Right lobe of liver (tissue), 6 donors: Measurements from ENCODE around the gene CABP4. TPM values are rescaled to one million over a fixed set of nuclear protein-coding genes. Genes with fewer than 3 reads are reported as not detected.
A peak's percentile ranks its signal among the peaks of the same experiment; 100 is the strongest.

Experiments
- ATAC-seq, 4 donors: fragments of 200-7000 bp; cut with Tn5 transposase; one replicate each; pipeline ENCODE4 v1.9.1; 2020; ENCODE audit warnings: mild to moderate bottlenecking in 4 of 4, moderate library complexity in 4 of 4
- DNase-seq, 3 donors: peaks; one replicate each; pipeline ENCODE4 v3.0.0-alpha.2; 2020
- H3K27ac ChIP-seq, 3 donors: fragments of 200-600 bp; one replicate each; pipeline ENCODE4 v1.8.0; 2022
- H3K27me3 ChIP-seq, 2 donors: fragments of 200-600 bp; one replicate each; pipeline ENCODE4 v1.8.0; 2022
- H3K36me3 ChIP-seq, 4 donors: fragments of 200-600 bp; sonication (generic) in 1 of 4; one replicate each; pipeline versions ENCODE4 v1.5.1 to v1.8.0; 2017 to 2022; ENCODE audit warnings: control low read depth in 1 of 4
- H3K4me1 ChIP-seq, 4 donors: fragments of 200-600 bp; sonication (generic) in 1 of 4; one replicate each; pipeline versions ENCODE4 v1.5.1 to v1.8.0; 2017 to 2022; ENCODE audit warnings: control low read depth in 1 of 4
- H3K4me3 ChIP-seq, 3 donors: fragments of 200-600 bp; one replicate each; pipeline ENCODE4 v1.8.0; 2022
- H3K9me3 ChIP-seq, 4 donors: fragments of 200-600 bp; sonication (generic) in 1 of 4; one replicate each; pipeline versions ENCODE4 v1.5.1 to v1.8.0; 2017 to 2022; ENCODE audit warnings: control low read depth in 1 of 4
- POLR2A ChIP-seq: fragments of 450-650 bp; IDR thresholded peaks from one replicate; pipeline ENCODE4 v1.6.1; 2017; ENCODE audit warnings: antibody characterized with exemption, mild to moderate bottlenecking
- WGBS: methylation state at CpG from one replicate; pipeline ENCODE4 v1.1.6; 2018; ENCODE audit warnings: low coverage, low lambda C conversion rate; ENCODE audit not compliant: insufficient coverage; ENCODE audit errors: missing lambda C conversion rate; 5-methylcytosine and 5-hydroxymethylcytosine counted together
- intact Hi-C, 2 donors: fragments of 100-400 bp; cut with DNase I; formaldehyde crosslinking; loops; one replicate each; pipeline versions ENCODE4 v1.11.2 to v1.14.1; 2022
- total RNA-seq, 6 experiments: library from RNA; depleted of rRNA in 2 of 6; stranded (reverse); fragments of >200 nt in 2 of 6; fragmentation: NEBNext Ultra II Directional in 3 of 6; extraction: Animal tissue kit (Norgen Biotek cat#: 25700) in 3 of 6; gene quantifications; one replicate each; pipeline versions ENCODE4 v1.1.0 to v1.2.4, GENCODE V29; 2016 to 2023
- TF ChIP-seq, protein P1 (sequence below), 4 donors: fragments of 200-600 bp in 3 of 4; fragments of 450-650 bp in 1 of 4; IDR thresholded peaks; one replicate each; pipeline versions ENCODE4 v1.5.1 to v1.8.0; 2016 to 2022; ENCODE audit warnings: antibody characterized with exemption in 4 of 4, mild to moderate bottlenecking in 2 of 4
- donor health status: DM: no; HTN: yes; CAD: no.
- donor health status: DM: no; HTN: no; CAD: no.
- donor health status: DM: no; HTN: no; CAD: no.
- donor health status: DM: no; HTN: yes; CAD: no.
- donor health status: DM: no; HTN: yes; CAD: no.

The CABP4 gene
- total RNA-seq, 6 experiments from 2014 or later = 0.55 to 1.7 (median 1.2) TPM

DNA sequence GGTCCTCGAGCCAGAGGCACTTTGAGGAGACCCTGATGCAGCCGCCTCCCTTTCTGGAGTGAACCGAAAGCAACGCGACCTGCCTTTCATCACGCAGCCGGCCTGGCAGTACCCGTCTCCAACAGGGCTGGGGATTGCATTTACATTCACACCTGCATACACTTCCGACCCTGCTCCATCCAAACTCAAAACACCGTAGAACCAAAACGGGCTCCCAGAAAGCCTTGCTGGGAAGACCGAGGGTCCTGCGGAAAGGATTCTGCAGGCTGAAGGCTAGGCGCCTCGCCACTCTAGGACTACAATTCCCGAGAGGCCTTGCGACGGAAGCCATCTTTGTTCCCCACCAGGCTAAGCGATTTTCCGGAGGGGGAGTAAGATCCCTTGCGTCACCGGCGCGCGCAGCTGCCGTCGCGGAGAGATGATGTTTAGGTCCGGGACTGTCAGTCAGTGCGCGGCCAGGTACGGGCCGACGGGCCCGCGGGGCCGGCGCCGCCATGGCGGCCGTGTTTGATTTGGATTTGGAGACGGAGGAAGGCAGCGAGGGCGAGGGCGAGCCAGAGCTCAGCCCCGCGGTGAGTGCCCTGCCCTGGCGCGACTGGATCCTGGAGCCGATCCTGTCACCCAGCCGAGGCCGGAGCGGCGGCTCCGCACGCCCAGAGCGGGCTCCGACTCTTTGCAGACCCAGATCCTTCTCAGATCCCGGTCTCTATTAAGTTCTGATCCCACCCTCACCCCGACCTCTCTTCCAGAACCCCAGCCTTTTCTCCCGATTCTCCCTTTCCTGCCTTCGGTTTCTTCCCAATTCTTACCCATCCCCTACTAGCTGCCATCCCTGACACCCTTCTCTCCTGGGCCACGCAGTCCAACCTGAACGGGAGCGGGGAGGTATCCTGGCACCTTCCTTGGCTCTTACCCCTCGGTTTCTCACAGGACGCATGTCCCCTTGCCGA lies 26.8 kb upstream of the CABP4 start, which contains the start of gene RPS6KB2:
RPS6KB2 (plus strand) TSS at position 443 of the 950 bp plus-strand sequence; CDS start at position 495, 52 bp downstream.
- Histone ChIP-seq H3K9me3 (no peaks in the 10 kb centered on the region), H3K36me3 (peaks cover 0 to 25% (median 7%) of the 10 kb centered on the region in 4 donors), H3K27me3 (no peaks in the 10 kb centered on the region), H3K4me1 (peaks cover 0 to 19% (median 2%) of the 10 kb centered on the region in 4 donors), H3K27ac (peak within 1 kb of the TSS; percentile 64 to 84 (median 78)), H3K4me3 (peak within 1 kb of the TSS; percentile 61 to 79 (median 74))
- ATAC-seq (peak; percentile 89 to 94 (median 90)), DNase-seq (peak; percentile 97 to 99 (median 99))
- TF ChIP-seq, protein P1, sequence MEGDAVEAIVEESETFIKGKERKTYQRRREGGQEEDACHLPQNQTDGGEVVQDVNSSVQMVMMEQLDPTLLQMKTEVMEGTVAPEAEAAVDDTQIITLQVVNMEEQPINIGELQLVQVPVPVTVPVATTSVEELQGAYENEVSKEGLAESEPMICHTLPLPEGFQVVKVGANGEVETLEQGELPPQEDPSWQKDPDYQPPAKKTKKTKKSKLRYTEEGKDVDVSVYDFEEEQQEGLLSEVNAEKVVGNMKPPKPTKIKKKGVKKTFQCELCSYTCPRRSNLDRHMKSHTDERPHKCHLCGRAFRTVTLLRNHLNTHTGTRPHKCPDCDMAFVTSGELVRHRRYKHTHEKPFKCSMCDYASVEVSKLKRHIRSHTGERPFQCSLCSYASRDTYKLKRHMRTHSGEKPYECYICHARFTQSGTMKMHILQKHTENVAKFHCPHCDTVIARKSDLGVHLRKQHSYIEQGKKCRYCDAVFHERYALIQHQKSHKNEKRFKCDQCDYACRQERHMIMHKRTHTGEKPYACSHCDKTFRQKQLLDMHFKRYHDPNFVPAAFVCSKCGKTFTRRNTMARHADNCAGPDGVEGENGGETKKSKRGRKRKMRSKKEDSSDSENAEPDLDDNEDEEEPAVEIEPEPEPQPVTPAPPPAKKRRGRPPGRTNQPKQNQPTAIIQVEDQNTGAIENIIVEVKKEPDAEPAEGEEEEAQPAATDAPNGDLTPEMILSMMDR (IDR thresholded peaks at IDR 0.05) = no peak
- TF ChIP-seq POLR2A = peak; percentile 85
- WGBS = 0% methylated on average over 25 of the region's 68 CpGs
- intact Hi-C loops = no loop called here

DNA sequence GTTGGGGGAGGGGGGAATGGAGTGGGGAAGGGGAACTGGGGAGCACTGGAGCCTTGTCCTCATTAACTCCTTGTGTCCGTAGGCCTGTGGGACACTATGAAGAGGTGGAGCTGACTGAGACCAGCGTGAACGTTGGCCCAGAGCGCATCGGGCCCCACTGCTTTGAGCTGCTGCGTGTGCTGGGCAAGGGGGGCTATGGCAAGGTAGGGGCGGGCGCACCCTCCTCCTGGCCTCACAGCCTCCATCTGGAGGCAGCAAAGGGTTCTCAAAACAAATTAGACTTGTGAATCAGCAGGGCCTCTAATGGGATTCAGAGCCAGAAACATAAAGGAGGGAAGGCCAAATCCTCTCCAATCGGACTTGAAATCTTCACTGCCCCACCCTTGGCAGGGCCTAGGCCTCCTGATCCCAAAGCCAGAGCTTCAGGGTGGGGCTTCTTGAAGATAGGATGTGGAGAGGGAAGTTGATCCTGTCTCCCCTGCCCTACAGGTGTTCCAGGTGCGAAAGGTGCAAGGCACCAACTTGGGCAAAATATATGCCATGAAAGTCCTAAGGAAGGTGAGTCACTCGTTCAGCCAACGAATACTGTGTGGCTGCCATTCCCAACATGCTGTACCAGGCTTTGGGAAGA lies 26.0 kb upstream of the CABP4 start:
- no peaks in the 10 kb centered on the region for H3K27me3 ChIP-seq
- peak overlapping the region; percentile 61 to 79 (median 74) for H3K4me3 ChIP-seq
- 0% methylated on average over 2 of the region's 12 CpGs for WGBS
- peaks cover 0 to 30% (median 8%) of the 10 kb centered on the region in 4 donors for H3K36me3 ChIP-seq
- intact Hi-C loops = no loop called here
- H3K27ac ChIP-seq = peak overlapping the region in 1 of 3 donors; percentile 84
- TF ChIP-seq, protein P1 (IDR thresholded peaks at IDR 0.05) = no peak
- TF ChIP-seq POLR2A = no peak
- H3K4me1 ChIP-seq = peaks cover 0 to 19% (median 2%) of the 10 kb centered on the region in 4 donors
- no peaks in the 10 kb centered on the region for H3K9me3 ChIP-seq
- DNase-seq (no peak), ATAC-seq (peak in 1 of 4 donors; percentile 0)

DNA sequence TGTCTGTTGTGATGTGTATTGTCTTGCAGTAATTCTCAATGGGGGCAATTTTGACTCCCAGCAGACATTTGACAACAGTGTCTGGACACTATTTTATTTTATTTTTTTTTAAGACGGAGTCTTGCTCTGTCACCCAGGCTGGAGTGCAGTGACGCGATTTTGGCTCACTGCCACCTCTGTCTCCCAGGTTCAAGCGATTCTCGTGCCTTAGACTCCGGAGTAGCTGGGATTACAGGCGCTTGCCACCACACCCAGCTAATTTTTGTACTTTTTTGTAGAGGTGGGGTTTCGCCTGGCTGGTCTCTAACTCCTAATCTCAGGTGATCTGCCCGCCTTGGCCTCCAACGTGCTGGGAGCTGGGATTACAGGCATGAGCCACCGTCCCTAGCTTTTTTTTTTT lies 25.4 kb upstream of the CABP4 start:
- Histone ChIP-seq H3K36me3 (peaks cover 0 to 35% (median 11%) of the 10 kb centered on the region in 4 donors), H3K4me3 (no peak overlapping the region), H3K9me3 (no peaks in the 10 kb centered on the region), H3K27ac (no peak overlapping the region), H3K27me3 (no peaks in the 10 kb centered on the region), H3K4me1 (peaks cover 0 to 19% (median 2%) of the 10 kb centered on the region in 4 donors)
- intact Hi-C loops = no loop called here
- ATAC-seq (no peak), DNase-seq (no peak)
- TF ChIP-seq POLR2A = no peak
- TF ChIP-seq, protein P1 (IDR thresholded peaks at IDR 0.05) = no peak
- 67% methylated on average over 8 of the region's 11 CpGs for WGBS

DNA sequence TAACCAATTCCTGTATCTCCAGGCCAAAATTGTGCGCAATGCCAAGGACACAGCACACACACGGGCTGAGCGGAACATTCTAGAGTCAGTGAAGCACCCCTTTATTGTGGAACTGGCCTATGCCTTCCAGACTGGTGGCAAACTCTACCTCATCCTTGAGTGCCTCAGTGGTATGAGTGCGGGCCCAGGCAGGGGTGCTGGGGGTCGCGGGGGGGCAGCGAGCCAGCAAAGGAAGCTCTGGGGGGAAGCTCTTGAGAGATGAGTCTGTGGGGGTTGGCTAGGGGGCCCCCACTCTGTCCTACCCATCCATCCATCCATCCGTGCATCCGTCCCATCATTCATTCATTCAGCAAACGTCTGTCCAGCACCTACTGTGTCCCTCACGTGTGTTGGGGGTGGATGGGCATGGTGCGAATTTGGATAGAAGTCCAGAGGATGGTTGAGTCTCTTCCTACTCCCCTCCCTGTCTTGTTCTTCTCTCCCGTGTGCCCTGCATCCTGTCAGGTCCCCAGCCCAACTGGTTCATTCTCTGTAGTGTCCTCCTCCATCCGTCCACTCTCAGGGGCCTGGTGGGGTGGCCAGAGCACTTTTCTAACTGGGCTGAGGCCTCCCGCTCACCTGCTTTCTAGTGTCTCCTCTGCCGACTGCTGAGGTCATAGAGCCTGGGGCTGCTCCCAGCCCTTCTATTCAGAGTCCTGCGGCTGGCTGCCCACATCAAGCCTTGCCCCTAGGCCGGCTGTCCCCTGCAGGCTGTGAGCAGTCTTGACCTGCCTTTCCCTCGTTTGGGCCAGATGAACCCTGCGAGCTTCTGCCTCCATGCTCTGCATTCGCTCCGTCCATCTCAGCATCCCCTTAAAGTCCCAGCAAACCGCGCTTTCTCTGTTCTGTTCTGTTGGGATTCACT lies 23.6 kb upstream of the CABP4 start:
- TF ChIP-seq, protein P1 (IDR thresholded peaks at IDR 0.05) = no peak
- TF ChIP-seq POLR2A = no peak

More for the DNA sequence above, 23.6 kb upstream of the CABP4 start:
- Histone ChIP-seq H3K27me3 (no peaks in the 10 kb centered on the region), H3K4me3 (no peak overlapping the region), H3K9me3 (no peaks in the 10 kb centered on the region), H3K27ac (no peak overlapping the region), H3K4me1 (peaks cover 0 to 19% (median 2%) of the 10 kb centered on the region in 4 donors), H3K36me3 (peaks cover 0 to 45% (median 11%) of the 10 kb centered on the region in 4 donors)
- ATAC-seq = no peak
- intact Hi-C loops = no loop called here
- WGBS = 87% methylated on average over 6 of the region's 24 CpGs
- DNase-seq = no peak
